Activated T-cell treated with anti-CD3 and anti-CD28 coated beads, Interleukin-2, amount 50 U/mL, for 1 hour (primary cell): ENCODE results near the gene ANKRD10.

Source experiments
- DNase-seq: peaks from one replicate; pipeline ENCODE4 v3.0.0-alpha.2; 2020

ANKRD10 gene

DNA sequence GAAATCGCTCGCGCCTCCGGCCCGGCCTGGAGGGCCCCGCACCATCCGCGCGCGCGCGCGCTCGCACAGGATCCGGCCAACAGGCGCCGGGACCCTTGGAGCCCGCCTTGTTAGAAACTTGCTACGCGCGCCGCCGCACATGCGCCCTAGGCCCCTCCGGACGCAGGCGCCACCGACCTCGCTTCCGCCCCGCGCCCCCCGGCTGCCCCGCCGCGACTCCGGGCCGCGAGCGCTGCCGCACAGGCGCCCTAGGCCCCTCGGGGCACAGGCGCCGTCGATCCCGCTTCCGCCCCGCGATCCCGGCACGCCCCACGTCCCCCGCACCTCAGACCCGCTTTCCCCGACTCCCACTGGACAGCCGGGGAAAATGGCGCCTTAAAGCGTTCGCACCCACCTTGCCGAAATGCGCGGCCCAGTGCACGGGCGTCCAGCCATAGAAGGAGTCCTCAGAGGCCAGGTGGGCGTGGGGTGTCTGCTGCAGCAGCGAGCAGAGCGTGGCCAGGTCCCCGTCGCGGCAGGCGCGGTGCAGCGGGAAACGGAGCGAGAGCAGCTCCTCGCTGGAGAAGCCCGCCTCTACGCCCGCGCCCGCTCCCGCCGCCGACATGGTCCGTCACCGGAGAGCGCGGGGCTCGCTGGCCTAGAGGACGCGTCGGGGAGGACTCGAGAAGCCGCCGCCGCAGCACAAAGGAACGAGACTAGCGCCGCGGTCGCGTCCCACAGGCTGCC, 375 bp downstream of the ANKRD10 start:
- DNase-seq: peak; percentile 76

DNA sequence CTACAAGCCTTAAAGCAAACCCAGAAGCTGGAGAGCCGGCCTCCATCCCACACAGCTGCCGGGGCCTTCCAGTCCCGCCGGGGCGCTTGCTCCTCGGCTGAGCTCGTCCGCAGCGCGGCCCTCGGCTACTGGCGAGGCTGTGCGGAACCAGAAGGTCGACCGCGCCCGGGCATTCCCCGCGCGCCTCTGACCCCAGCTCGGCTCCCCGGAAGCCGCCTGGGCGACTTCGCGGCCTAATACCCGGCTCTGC, 863 bp downstream of the ANKRD10 start:
- no peak for DNase-seq

DNA sequence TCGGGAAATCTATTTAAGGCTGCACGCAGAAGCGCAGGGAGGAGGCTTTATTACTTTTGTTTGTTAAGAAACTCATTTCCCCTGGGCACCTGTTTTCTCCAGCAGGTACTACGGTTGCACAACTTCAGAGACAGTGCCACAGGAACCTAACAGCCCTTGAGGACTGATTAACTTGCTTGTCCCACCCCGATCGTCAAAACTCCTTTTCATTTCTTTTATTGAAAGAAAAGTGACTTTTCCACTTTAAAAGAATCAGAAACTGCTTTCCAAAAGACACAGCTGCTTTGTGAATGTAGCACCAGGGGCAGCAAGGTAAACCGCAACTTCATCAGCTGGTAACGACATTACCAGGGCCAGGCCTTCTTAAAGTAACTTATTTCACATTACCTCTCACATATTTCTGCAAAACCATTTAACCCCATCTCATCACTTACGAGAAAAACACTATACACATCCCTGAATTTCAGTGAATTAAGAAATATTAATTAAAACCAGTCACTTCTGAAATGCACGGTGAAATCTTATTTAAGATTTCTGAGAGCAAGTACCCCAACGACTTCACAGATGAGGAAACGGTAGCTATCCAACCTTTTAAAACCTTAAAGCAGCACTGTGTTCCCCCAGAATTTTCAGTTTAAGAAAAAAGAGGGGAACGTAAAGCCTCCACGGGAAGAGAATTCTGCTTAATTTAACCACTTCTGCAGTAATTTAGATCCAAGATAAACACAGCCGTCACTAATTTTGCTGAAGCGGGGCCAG, 1.4 kb downstream of the ANKRD10 start:
- no peak for DNase-seq

DNA sequence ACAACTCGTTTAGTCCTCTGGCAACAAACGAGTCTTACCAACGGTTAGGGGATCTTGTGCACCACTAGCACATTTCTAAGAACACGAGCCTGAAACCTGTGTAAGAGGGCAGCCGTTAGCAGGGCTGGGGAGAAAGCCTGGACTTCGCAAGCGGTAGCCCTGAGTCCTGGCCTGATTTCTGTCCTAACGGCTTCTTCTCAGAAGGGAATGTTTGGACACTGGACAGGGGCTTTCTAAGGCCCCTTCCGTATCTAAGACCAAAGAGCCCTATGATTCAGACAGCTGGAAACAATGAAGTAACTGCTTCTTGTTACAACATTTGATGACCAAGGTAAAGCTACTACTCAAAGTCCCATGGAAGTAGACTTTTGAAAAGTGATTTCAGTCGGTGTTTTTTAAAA, 2.2 kb downstream of the ANKRD10 start:
- no peak for DNase-seq

DNA sequence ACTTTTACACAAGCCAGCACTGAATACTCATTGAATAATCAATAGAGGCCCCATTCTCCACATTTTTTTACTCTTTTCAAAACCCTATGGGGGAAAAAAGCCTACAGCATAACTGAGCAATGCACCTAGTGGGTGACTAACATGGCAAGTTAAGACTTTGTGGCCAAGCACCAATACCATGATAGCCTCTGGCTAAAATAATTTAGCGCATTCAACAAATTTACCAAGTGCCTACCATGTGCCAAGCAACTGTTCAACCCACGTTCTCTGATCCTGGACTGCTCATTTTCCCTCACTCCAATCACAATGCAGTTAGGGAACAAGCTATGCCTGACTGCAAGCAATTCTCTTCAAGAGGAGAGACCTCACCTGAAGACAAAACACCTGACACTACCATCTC, 3.0 kb downstream of the ANKRD10 start:
- DNase-seq: no peak

DNA sequence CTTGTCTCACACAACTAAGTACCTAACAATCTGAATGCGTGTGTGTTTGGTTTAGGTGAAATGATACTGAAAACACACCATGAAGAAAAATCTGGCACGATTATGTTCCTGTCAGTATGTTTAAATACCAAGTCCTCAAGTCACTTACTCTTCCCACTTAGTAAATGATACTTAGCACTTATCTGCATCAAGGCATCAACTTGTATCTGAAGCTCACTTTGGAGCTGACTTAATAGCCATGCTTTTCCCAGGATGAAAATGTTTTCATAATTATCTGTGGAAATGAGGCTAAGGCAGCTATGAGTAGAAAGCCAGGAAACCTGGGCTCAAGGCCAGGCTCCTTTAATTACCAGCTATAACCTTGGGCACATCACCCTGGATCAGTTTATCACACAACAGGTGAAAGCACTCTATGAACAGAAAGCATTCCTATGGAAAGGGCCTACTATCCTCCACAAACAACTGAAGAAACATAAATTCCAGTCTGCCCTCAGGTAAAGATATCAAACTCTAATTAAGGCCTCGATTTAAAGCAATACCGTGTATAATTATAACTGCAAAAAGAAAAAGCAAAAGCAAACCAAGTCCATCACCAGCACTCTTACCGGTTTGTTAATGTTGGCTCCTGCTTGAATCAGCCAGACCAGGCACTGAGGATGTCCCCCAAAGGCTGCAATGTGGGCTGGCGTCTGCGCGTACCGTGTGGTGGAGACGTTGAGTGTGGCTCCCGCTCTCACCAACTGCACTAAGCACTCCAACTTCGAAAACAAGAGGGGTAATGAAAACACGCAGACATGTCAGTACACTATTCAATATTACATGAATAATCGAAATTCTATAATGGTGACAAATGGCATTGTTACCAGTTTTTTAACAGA, 4.6 kb downstream of the ANKRD10 start:
- DNase-seq: no peak

DNA sequence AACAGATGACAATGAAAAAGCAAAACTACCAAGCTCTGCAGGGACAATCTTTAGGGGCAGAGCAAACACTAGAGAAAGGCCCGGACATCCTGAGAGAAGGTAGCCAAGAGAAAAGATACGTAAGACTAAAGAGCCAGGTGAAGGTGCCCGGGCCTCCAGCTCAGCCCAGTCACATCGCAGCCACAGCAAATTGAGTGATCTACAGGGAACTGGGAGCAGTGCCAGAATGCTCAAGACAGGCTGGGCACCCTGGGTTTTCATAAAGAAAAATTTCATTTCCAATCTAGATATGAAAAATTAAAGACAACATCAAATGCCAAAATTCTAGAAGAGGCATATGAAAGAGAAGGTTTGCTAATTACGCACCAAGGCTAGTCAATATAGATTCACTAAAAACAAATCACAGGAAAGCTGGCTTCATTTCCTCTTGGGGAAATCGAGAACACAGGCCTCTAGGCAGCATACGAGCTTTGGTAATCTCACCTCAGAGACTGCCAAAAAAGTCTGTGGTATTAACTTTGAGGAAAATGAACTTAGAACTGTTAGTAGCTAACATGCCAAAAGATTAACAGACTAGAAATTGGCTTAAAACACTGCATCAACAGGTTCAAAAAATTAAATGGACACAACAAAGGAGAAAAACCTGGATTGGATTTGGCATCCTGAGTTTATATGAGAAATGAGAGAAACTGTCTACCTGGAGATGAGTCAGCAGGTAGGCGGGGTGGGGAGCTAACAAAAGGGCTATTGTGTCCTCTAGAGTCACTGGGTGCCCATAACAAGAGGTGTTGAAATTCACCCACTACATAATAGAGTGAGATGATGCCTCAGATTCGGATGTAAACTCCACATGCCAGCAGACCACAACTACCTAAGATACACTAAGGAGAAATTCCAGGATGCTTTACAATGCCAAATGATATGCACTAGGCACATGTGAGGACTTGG, 6.6 kb downstream of the ANKRD10 start:
- DNase-seq: no peak

DNA sequence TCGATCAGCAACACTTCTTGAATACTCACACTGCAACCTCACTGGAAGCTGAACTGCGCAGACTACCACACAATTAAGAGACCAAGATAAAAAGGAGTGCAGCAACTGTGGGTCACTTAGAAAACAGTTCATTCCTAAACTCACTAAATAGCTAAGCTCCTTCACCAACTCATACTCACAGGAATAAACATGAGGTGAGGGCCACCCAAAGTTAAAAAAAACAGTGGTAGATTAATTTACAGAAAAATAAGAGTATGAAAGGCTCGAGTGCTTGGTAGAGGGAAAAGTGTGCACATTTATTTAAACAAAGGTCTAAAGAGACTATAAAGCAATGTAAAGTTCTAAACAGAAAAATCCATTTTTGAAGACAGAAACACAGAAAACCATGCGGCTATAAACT, 7.6 kb downstream of the ANKRD10 start:
- no peak for DNase-seq

DNA sequence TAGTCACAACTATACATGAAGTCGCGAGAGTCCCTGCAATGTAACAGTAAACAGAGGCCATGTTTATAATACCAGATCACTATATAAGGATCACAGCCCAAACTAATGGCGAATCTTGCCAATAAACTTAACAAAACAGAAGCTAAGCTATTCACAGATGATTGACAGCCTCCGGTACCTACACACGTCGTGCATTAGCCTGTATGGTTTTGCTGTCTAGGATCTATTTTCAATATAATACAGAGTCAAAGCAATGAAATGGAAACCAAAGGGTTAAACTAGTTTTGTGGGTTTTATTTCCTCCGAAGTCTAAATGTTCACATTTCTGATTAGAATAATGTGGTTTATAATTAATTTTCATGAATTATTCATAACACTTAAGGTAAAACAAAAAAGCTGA, 10.1 kb downstream of the ANKRD10 start:
- no peak for DNase-seq

DNA sequence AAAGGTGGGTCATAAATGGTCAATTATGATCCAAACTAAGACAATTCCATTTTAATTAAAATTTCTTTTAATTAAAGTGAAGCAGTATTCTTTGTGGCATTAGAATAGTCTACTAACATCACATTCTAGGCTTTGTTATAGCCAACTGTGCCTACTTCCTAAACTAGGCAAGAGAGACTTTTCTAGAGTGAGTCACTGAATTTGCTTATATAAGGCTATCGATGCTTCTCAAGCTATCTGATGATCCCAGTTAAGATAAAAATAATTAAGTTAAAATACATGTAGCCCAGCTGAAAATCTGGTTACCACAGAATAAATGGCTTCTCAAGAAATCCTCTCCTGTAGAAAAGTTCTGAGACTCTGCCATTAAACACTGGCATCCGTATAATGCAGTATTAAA, 12.5 kb downstream of the ANKRD10 start:
- DNase-seq: no peak

DNA sequence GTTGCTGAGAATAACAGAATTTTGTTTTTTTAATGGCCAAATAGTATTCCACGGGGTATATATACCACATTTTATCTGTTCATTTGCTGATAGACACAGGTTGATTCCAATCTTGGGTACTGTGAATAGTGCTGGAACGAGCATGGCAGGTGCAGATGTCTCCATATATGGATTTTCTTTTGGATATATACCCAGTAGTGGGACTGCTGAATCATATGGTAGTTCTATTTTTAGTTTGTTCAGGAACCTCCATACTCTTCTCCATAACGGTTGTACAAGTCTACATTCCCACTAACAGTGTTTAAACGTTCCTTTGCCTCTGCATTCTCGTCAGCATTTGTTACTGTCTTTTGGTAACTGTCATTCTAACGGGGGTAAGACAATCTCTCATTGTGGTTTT, 17.3 kb downstream of the ANKRD10 start:
- no peak for DNase-seq

DNA sequence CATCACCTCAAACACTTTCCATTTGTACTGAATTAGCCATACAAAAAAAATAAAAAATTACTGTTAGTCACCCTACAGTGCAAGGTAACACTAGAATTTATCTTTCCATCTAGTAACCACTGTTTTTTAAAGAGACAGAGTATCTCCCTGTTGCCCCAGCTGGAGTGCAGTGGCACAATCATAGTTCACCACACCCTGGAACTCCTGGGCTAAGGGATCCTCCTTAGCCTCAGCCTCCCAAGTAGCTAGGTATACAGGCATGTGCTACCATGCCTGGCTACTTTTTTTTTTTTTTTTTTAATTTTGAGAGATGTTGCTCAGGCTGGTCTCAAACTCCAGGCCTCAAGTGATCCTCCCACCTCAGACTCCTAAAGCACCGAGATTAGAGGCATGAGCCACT, 17.9 kb downstream of the ANKRD10 start:
- no peak for DNase-seq

DNA sequence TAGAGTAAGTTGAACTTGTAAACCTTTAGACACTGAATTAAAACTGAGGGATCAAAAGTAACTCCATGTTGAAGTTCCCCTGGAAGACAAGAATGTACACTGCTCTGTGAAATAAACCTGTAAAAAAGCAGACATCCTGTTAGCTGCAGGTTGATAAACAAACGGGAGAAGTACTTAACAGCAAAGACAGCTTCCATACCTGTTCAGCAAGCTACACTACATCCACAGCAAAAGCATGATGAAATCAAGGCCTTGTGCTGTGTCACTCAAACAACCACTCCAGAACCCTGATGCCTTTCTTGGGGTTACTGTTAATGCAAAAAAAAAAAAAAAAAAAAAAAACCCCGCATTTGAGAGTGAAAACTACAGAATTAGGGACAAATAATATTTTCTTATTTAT, 20.8 kb downstream of the ANKRD10 start:
- no peak for DNase-seq

DNA sequence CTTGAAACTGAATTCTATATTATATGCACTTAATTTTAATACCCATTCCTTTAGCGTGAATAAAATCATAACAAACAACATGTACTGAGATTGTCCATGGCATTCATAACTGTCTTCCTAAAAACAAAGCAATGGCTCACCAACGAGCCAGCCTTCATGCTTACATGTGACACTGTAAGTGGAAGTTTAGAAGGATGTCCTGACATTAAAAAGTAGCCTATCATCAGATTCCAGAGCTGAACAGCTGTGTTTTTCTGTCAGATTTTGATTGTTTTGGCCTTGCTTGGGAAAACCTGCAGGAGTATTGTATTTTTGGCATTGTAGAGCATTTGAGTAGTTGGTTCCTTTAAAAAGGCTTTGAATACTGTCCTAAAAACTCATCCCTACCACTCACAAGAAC, 21.3 kb downstream of the ANKRD10 start:
- no peak for DNase-seq

DNA sequence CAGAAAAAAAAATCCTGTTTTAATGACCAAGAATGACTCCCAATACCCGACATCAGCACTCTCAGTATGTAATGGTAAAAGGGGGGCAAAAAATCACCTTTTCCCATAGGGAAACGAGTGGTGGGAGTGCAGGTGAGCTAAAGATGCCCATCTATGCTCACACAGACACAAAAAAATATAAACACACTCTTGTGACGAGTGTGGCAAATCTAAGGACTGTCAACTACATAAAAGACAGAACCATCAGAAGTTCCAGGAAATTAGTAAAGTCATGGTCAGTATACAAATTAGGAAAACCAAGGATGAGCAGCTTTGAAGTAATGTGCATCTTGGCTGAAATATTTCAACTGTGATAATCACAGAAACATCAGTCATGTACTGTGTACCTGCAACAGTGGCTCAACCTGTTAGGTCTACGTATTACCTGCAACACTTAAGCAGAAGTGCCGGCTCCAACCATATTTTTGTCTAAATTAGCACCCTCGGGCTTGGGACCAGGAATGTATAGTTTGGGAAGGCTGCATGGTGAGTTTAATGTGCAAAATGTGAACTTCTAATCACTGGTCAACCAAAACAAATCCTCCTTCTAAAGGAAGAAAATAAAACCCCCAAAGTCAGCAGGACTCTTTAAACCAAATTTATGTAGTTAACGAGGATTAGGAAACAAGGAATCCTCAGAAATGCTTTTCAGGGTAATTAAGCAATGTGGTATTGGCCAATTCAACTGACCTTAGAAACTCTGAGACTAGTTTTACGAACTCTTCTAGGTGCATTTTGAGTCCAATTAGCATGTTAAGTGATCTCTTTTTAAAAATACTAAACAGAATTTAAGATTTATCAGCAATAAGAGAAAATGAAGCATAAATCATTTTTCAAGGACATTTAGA, 24.3 kb downstream of the ANKRD10 start:
- no peak for DNase-seq

DNA sequence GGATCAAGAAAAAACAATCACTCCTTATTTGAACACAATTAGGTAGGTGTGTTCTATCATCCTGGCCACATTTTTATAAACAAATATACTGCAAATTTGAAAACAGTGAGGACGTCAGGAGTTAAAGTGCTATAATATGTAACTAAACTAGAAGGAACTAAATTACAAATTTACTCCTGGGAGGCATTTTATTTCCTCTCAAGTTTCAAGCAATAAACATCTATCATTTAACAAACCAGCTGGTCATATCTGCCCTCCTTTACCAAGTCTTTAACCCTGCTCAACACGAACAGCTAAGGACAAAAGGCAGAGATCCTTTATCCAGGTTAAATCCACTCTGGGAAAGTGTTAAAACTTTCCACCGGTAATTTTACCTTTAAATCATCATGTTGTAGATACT, 26.5 kb downstream of the ANKRD10 start:
- DNase-seq: no peak

DNA sequence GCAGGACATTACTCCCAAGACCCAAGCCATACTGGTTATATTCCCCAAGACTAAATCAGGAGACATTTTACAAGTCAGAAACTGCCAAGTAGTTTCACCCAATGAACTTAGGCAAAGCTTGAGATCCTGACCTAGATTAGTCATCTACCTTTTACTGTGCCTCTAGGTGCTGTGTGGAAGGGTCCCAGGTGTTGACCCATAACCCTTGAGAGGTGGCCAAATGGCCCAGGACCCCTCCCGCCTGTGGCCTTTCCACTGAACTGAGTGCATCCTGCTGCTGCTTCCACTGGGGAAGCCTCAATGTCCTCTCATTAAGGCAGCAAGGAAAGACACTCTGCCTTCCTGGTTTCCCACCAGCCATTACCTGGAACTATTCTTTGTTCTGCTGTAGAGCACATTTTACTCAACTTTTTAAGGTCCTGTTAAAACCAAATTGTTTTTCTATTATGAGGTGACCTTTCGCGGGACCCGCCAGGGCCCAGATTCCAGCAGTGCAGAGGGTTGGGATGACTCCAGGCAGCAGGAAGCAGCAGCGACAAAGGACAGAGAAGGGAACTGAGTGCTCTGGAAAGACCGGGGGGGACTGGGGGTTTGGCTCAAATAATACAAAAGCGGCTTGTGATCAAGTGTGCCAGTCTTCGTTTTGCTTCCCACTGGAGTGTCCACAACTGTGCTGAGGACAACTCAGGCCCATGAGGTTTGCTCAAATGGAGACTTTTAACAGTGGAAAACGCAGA, 27.1 kb downstream of the ANKRD10 start:
- DNase-seq: no peak

DNA sequence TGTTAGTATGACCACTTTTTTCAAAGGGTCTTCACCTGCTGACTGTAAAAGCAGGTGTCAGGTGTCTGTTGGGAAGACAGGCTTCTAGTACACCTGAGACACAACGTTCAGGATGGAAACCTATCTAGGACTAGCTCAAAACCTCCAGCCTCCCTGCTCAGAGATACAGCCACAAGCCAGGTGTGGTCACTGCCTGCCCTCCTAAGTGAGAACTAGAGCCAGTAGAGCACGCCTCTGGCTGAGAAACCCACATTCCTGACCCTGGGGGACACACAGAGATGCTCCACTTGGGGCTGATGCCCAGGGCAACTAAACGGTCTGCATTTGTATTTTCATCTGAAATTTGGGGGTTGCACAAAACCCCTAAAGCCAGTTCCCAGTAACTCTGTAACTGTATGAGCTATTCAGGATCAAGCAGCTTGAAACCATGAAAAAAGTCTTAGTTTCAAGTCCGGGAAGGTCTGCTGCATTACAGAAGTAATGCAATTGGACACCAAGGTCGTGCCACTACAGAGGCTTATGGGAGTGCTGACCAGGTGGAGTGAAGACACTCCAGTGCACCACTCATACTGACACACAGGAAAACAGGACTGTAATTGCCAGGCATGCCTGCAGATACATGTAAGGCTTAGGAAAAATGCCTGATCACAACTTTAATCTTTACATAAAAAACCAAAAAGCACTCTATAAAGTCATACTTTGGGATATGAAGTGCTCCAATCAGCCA, 27.8 kb downstream of the ANKRD10 start:
- DNase-seq: no peak

DNA sequence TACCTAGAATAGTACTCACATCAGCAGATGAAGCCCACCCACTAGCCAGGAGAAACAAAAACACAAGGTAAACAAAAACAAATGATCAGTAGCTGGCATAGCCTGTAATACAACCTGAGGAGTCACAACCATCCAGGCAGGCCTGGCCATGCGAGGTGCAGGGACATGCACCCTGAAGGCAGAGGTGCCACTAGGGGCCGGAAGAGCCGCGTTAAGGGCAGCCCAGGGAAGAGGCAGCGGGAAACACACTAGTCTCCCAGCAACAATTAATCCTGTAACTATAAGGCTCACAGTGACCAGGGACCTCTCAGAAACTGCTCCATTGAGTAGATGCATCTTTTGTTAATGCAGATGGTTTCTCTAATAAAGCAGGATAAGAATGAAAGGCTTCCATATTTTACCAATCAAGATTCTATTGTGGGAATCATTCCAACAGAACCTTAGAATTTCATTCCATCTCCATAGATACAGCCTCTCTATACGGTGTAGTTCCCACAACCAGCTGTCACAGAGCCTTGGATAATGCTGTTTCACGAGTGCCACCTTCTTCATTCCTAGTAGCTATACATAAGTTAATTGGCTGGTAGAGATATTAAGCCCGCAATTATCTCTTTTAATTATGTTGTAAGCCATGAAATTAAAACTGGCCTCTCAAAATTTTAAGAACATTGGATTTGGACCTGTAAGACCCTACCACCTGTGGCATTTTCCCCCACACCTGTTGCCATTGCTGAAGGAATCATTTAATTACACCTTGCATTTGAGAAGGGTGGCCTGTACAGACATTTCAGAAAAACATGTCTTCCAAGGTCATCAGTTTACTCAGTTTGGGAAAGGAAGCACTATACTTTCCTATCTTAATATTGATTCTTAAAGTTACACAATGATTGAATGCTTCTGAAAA, 28.7 kb downstream of the ANKRD10 start:
- DNase-seq: no peak
